Measurements from ENCODE around the gene GPRIN3.

GPRIN3 gene

GRCh38 chr4:89247951-89248350, 59.6 kb downstream of the GPRIN3 start:
- TF ChIP-seq CTCF (IDR thresholded peaks at IDR 0.05; ENCODE audit: low read depth, low read length), result no peak
- in situ Hi-C loops (cut with HindIII; ENCODE audit: low sequenced_read_pairs), result no loop called here
- no peak for DNase-seq (ENCODE audit: low read depth, low spot score)
- no peak overlapping the region for H3K4me3 ChIP-seq (ENCODE audit: low read depth, low read length)

- no peak for TF ChIP-seq CTCF (IDR thresholded peaks at IDR 0.05; ENCODE audit: low read depth, low read length)
- DNase-seq (ENCODE audit: low read depth, low spot score), result no peak
- H3K4me3 ChIP-seq (ENCODE audit: low read depth, low read length), result no peak overlapping the region
- in situ Hi-C loops (cut with HindIII; ENCODE audit: low sequenced_read_pairs), result no loop called here
Observed at GRCh38 chr4:89245459-89245858, 62.1 kb downstream of the GPRIN3 start.

GRCh38 chr4:89243733-89244252, 63.8 kb downstream of the GPRIN3 start:
- in situ Hi-C loops (cut with HindIII; ENCODE audit: low sequenced_read_pairs), result no loop called here

GRCh38 chr4:89242864-89243732, 64.5 kb downstream of the GPRIN3 start:
- DNase-seq (ENCODE audit: low read depth, low spot score), result no peak
- no peak overlapping the region for H3K4me3 ChIP-seq (ENCODE audit: low read depth, low read length)
- TF ChIP-seq CTCF (IDR thresholded peaks at IDR 0.05; ENCODE audit: low read depth, low read length), result no peak
- in situ Hi-C loops (cut with HindIII; ENCODE audit: low sequenced_read_pairs), result no loop called here

More at GRCh38 chr4:89243733-89244252, 63.8 kb downstream of the GPRIN3 start:
- H3K4me3 ChIP-seq (ENCODE audit: low read depth, low read length), result no peak overlapping the region
- no peak for TF ChIP-seq CTCF (IDR thresholded peaks at IDR 0.05; ENCODE audit: low read depth, low read length)
- DNase-seq (ENCODE audit: low read depth, low spot score), result no peak

- no peak overlapping the region for H3K4me3 ChIP-seq (ENCODE audit: low read depth, low read length)
- TF ChIP-seq CTCF (IDR thresholded peaks at IDR 0.05; ENCODE audit: low read depth, low read length), result no peak
- no peak for DNase-seq (ENCODE audit: low read depth, low spot score)
- in situ Hi-C loops (cut with HindIII; ENCODE audit: low sequenced_read_pairs), result no loop called here
Observed at GRCh38 chr4:89242216-89242615, 65.4 kb downstream of the GPRIN3 start.

- in situ Hi-C loops (cut with HindIII; ENCODE audit: low sequenced_read_pairs), result no loop called here
- TF ChIP-seq CTCF (IDR thresholded peaks at IDR 0.05; ENCODE audit: low read depth, low read length), result no peak
Observed at GRCh38 chr4:89230271-89230670, 77.3 kb downstream of the GPRIN3 start.

More at GRCh38 chr4:89230271-89230670, 77.3 kb downstream of the GPRIN3 start:
- no peak overlapping the region for H3K4me3 ChIP-seq (ENCODE audit: low read depth, low read length)
- no peak for DNase-seq (ENCODE audit: low read depth, low spot score)
